Activated B cell treated with CpG ODN at 0.5 μM for 24 hours (primary cell): ENCODE data around the gene IFNAR1. TPM values are rescaled to one million over a fixed set of nuclear protein-coding genes. Genes with fewer than 3 reads are reported as not detected.

ENCODE experiments used
- ATAC-seq: fragments of 200-7000 bp; cut with Tn5 transposase; one replicate; pipeline ENCODE4 v1.10.0; 2021; ENCODE audit warnings: low read depth, mild to moderate bottlenecking, moderate library complexity
- CTCF ChIA-PET: fragments of 350-600 bp; sonication (Branson Sonifier 250); formaldehyde crosslinking; loops from one replicate; lab custom pipeline; 2021; ENCODE audit warnings: antibody characterized with exemption; lab: Charles Lee
- POLR2A ChIA-PET: fragments of 350-600 bp; sonication (Branson Sonifier 250); formaldehyde crosslinking; loops from one replicate; lab custom pipeline; 2021; ENCODE audit warnings: antibody characterized with exemption; lab: Charles Lee
- DNase-seq: peaks from one replicate; pipeline ENCODE4 v3.0.0; 2022
- H3K27ac Mint-ChIP-seq: one replicate; pipeline ENCODE4 v1.8.0; 2020; ENCODE audit warnings: mixed read lengths
- H3K27me3 Mint-ChIP-seq: one replicate; pipeline ENCODE4 v1.8.0; 2021; ENCODE audit warnings: mixed read lengths
- H3K36me3 Mint-ChIP-seq: one replicate; pipeline ENCODE4 v1.8.0; 2021; ENCODE audit warnings: low read depth, mixed read lengths
- H3K4me1 Mint-ChIP-seq: one replicate; pipeline ENCODE4 v1.8.0; 2021; ENCODE audit warnings: mixed read lengths
- H3K4me3 Mint-ChIP-seq: one replicate; pipeline ENCODE4 v1.8.0; 2020; ENCODE audit warnings: mild to moderate bottlenecking, mixed read lengths
- H3K9me3 Mint-ChIP-seq: one replicate; pipeline ENCODE4 v1.8.0; 2020; ENCODE audit warnings: mixed read lengths
- intact Hi-C: fragments of 100-400 bp; cut with micrococcal nuclease; formaldehyde crosslinking; loops from one replicate; pipeline ENCODE4 v1.15.1; 2024
- total RNA-seq: library from RNA; stranded (reverse); gene quantifications from 2 replicates; pipeline ENCODE4 v1.2.3, GENCODE V29; 2022
- TF ChIP-seq, protein P1 (sequence below): fragments of 200-600 bp; IDR thresholded peaks from one replicate; pipeline ENCODE4 v1.8.0; 2022; ENCODE audit warnings: antibody characterized with exemption, mild to moderate bottlenecking

IFNAR1 gene
- total RNA-seq, 1 donor from 2014 or later, result 34.5 TPM

DNA sequence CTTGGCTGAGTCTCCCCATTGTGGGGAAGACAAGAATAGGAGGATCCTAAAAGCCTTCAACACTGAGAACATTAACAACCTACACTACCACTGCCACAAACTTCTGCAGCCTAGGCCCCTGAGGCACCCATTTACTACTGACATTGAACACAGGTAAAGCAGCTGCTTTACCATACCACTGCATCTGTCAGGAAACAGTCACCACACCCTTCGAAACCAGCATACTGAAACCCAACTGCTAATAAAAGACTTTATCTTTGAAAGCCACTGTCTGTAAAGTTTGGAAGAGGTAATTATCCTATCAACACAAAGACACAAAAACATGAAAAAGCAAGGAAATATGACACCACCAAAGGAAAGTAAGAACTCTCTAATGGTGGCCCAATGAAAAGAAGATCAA, 7.4 kb downstream of the IFNAR1 start:
- Mint-ChIP-seq H3K27me3 (no peaks in the 10 kb centered on the region), H3K9me3 (peaks cover 10% of the 10 kb centered on the region), H3K4me1 (peaks cover 75% of the 10 kb centered on the region), H3K4me3 (peak overlapping the region; percentile 68), H3K27ac (peak overlapping the region; percentile 89), H3K36me3 (peaks cover 44% of the 10 kb centered on the region)
- ChIA-PET POLR2A (interaction anchor here (0.7 to 2.0 kb wide), 10 partner anchors 7 to 148 kb away, joined by 3 to 14 read pairs (median 4); partner anchors contain the start of genes IFNAR1 and TMEM50B), CTCF (interaction anchor here (1.1 to 2.2 kb wide), 4 partner anchors 29 to 135 kb away, joined by 3 to 17 read pairs (median 8); no protein-coding TSS in a partner anchor)
- TF ChIP-seq, protein P1, sequence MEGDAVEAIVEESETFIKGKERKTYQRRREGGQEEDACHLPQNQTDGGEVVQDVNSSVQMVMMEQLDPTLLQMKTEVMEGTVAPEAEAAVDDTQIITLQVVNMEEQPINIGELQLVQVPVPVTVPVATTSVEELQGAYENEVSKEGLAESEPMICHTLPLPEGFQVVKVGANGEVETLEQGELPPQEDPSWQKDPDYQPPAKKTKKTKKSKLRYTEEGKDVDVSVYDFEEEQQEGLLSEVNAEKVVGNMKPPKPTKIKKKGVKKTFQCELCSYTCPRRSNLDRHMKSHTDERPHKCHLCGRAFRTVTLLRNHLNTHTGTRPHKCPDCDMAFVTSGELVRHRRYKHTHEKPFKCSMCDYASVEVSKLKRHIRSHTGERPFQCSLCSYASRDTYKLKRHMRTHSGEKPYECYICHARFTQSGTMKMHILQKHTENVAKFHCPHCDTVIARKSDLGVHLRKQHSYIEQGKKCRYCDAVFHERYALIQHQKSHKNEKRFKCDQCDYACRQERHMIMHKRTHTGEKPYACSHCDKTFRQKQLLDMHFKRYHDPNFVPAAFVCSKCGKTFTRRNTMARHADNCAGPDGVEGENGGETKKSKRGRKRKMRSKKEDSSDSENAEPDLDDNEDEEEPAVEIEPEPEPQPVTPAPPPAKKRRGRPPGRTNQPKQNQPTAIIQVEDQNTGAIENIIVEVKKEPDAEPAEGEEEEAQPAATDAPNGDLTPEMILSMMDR, result no peak
- ATAC-seq (peak; percentile 75), DNase-seq (no peak)
- intact Hi-C loops, result no loop called here

DNA sequence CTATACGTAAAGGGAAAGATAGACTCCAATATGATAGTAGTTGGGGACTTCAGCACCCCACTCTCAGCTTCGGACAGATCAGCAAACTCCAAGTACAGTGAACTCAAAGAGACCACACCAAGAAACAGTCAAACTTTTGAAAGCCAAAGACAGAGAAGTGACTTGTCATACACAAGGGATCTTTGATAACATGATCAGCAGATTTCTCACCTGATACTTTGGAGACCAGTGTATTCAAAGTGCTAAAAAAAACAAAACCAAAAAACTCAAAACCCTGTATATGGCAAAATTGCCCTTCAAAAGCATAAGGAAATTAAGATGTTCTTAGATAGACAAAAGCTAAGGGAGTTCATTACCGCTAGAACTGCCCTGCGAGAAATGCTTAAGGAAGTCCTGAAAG, 9.4 kb downstream of the IFNAR1 start:
- no peaks in the 10 kb centered on the region for H3K27me3 Mint-ChIP-seq
- ChIA-PET CTCF (interaction anchor here (1.2 kb wide), 1 partner anchor 27 kb away, joined by 4 read pairs; no protein-coding TSS in a partner anchor), POLR2A (interaction anchor here (2.0 kb wide), 1 partner anchor 9 kb away, joined by 8 read pairs; the partner anchor contains the start of gene IFNAR1)
- H3K4me3 Mint-ChIP-seq, result no peak overlapping the region
- peaks cover 41% of the 10 kb centered on the region for H3K36me3 Mint-ChIP-seq
- H3K9me3 Mint-ChIP-seq, result peaks cover 10% of the 10 kb centered on the region
- H3K27ac Mint-ChIP-seq, result peak overlapping the region; percentile 4
- no peak for ATAC-seq
- TF ChIP-seq, protein P1, result no peak
- DNase-seq, result no peak
- intact Hi-C loops, result no loop called here
- peaks cover 71% of the 10 kb centered on the region for H3K4me1 Mint-ChIP-seq

DNA sequence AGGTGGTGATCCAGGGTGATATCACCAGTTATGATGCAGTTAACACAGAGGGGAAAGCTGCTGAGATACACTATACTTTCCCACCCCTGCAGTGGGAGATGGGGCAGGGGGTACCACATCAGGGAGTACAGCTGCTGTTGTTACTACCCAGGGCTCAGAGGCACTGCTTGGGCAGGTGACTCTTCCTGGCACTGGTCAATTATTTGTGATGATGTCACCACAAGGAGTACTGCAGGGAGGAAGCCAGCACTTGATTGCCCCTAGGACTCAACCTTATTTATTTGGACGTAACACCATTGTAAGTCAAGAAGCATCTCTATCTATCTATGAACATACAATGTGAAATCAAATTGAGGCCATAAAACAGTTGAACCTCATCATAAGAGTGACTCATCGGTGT, 10.1 kb downstream of the IFNAR1 start:
- TF ChIP-seq, protein P1, result no peak
- DNase-seq (no peak), ATAC-seq (no peak)
- POLR2A ChIA-PET, result interaction anchor here (0.6 to 2.0 kb wide), 2 partner anchors 10 to 68 kb away, joined by 4 to 8 read pairs; partner anchors contain the start of genes IFNAR1 and IFNGR2
- Mint-ChIP-seq H3K27ac (no peak overlapping the region), H3K4me3 (no peak overlapping the region), H3K4me1 (peaks cover 70% of the 10 kb centered on the region), H3K27me3 (no peaks in the 10 kb centered on the region), H3K36me3 (peaks cover 41% of the 10 kb centered on the region), H3K9me3 (peaks cover 10% of the 10 kb centered on the region)
- CTCF ChIA-PET, result interaction anchor here (1.2 kb wide), 1 partner anchor 26 kb away, joined by 4 read pairs; no protein-coding TSS in a partner anchor
- intact Hi-C loops, result no loop called here

DNA sequence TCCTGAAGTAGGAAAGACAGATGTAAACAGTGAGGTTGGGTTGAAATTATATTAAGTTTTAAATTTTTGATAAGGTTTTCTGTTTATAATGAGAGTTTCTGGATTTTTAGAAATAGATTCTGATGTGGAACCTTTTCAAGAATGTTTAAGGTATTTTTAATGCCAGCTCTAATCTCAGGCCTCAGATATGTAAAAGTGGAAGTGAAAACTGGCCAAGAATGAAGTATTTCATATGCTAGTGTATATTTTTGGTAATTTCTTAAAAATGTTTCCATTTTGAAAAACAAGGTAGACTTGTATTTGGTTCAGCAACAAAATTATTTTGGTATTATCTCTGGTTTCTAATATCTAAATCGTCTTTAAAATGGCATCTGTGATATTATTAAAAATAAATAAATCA, 14.4 kb downstream of the IFNAR1 start:
- DNase-seq (no peak), ATAC-seq (no peak)
- Mint-ChIP-seq H3K4me3 (peak overlapping the region; percentile 12), H3K27ac (peak overlapping the region; percentile 83), H3K9me3 (no peaks in the 10 kb centered on the region), H3K36me3 (peaks cover 51% of the 10 kb centered on the region), H3K27me3 (no peaks in the 10 kb centered on the region), H3K4me1 (peaks cover 51% of the 10 kb centered on the region)
- POLR2A ChIA-PET, result interaction anchor here (0.8 to 3.8 kb wide), 5 partner anchors 8 to 103 kb away, joined by 3 to 33 read pairs (median 4); partner anchors contain the start of gene IFNAR1
- CTCF ChIA-PET, result interaction anchor here (0.5 to 4.5 kb wide), 4 partner anchors 22 to 1945 kb away, joined by 3 to 18 read pairs (median 3); no protein-coding TSS in a partner anchor
- intact Hi-C loops, result no loop called here
- TF ChIP-seq, protein P1, result no peak

DNA sequence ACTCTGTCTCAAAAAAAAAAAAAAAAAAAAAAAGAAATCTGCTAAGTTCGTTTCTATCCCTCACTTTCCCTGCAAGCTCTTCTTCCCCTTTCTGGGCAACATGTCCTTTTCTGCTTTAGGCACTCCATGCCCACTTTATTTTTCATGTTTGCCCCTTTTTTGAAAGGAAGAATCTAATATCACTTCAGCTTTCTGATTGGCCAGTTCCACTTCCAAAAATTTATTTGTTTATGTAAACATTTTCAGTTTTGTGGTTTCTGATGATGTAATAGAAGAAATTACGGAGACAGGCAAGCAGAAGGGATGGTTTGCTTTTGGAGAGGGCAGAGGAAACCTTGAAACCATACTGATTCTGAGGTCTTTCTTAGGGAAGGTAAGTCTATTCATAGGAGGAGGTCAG, 15.1 kb downstream of the IFNAR1 start:
- H3K4me3 Mint-ChIP-seq, result peak overlapping the region; percentile 46
- intact Hi-C loops, result loop anchor here (2.0 kb wide), 2 partner anchors 15 to 17 kb away; partner anchors contain the start of gene IFNAR1
- TF ChIP-seq, protein P1, result no peak
- peaks cover 43% of the 10 kb centered on the region for H3K4me1 Mint-ChIP-seq
- ATAC-seq, result no peak
- no peaks in the 10 kb centered on the region for H3K27me3 Mint-ChIP-seq
- H3K36me3 Mint-ChIP-seq, result peaks cover 54% of the 10 kb centered on the region
- ChIA-PET POLR2A (interaction anchor here (0.6 to 3.8 kb wide), 5 partner anchors 9 to 95 kb away, joined by 3 to 33 read pairs (median 4); partner anchors contain the start of gene IFNAR1), CTCF (interaction anchor here (1.4 to 4.5 kb wide), 2 partner anchors 9 to 21 kb away, joined by 4 to 18 read pairs; no protein-coding TSS in a partner anchor)
- H3K9me3 Mint-ChIP-seq, result no peaks in the 10 kb centered on the region
- H3K27ac Mint-ChIP-seq, result peak overlapping the region; percentile 83
- no peak for DNase-seq
